ENCODE data around the gene CCDC88C. TPM values are rescaled to one million over a fixed set of nuclear protein-coding genes. Genes with fewer than 3 reads are reported as not detected.

CCDC88C gene
- total RNA-seq, 1 donor from 2014 or later: 12.4 TPM

GRCh38 chr14:91324606-91325575 lies 92.7 kb downstream of the CCDC88C start:
- DNase-seq (ENCODE audit: low read depth) (no peak), FAIRE-seq (no peak)
- TF ChIP-seq EZH2 (IDR thresholded peaks at IDR 0.05; ENCODE audit: insufficient read depth, low read length) (no peak), CTCF (IDR thresholded peaks at IDR 0.05; ENCODE audit: insufficient read depth, low read depth, low read length) (no peak)
- Mint-ChIP-seq H3K36me3 (ENCODE audit: low read depth, unreplicated experiment) (peaks cover 5% of the 10 kb centered on the region), H3K27ac (ENCODE audit: unreplicated experiment) (no peak overlapping the region), H3K27me3 (ENCODE audit: low read depth, unreplicated experiment) (peaks cover 3% of the 10 kb centered on the region), H3K4me3 (ENCODE audit: unreplicated experiment) (no peak overlapping the region), H3K9me3 (ENCODE audit: unreplicated experiment) (no peaks in the 10 kb centered on the region), H3K4me1 (ENCODE audit: low read depth, unreplicated experiment) (no peaks in the 10 kb centered on the region)
- Histone ChIP-seq H3K4me1 (ENCODE audit: insufficient read depth, low read length) (no peaks in the 10 kb centered on the region), H3K9me3 (ENCODE audit: insufficient read depth, low read depth, low read length) (no peaks in the 10 kb centered on the region), H3K27ac (ENCODE audit: low read depth, low read length) (no peak overlapping the region), H3K4me2 (ENCODE audit: low read length) (peak overlapping the region; percentile 75), H3K79me2 (ENCODE audit: insufficient read depth, low read length) (no peaks in the 10 kb centered on the region), H3K9ac (ENCODE audit: low read length) (no peak overlapping the region), H3K27me3 (ENCODE audit: insufficient read depth, low read length) (peaks cover 2% of the 10 kb centered on the region), H3K36me3 (ENCODE audit: insufficient read depth, low read length) (no peaks in the 10 kb centered on the region), H4K20me1 (ENCODE audit: insufficient read depth, low read length) (no peaks in the 10 kb centered on the region), H3K4me3 (ENCODE audit: insufficient read depth, low read depth, low read length) (no peak overlapping the region), H2AFZ (ENCODE audit: low read depth, low read length) (peak overlapping the region; percentile 35)

- peaks cover 5% of the 10 kb centered on the region for H3K36me3 Mint-ChIP-seq (ENCODE audit: low read depth, unreplicated experiment)
- Histone ChIP-seq H3K4me2 (ENCODE audit: low read length) (peak overlapping the region; percentile 75), H3K27me3 (ENCODE audit: insufficient read depth, low read length) (peaks cover 2% of the 10 kb centered on the region), H3K4me1 (ENCODE audit: insufficient read depth, low read length) (no peaks in the 10 kb centered on the region), H3K9me3 (ENCODE audit: insufficient read depth, low read depth, low read length) (no peaks in the 10 kb centered on the region), H2AFZ (ENCODE audit: low read depth, low read length) (peak overlapping the region; percentile 35), H3K27ac (ENCODE audit: low read depth, low read length) (no peak overlapping the region), H4K20me1 (ENCODE audit: insufficient read depth, low read length) (no peaks in the 10 kb centered on the region), H3K79me2 (ENCODE audit: insufficient read depth, low read length) (no peaks in the 10 kb centered on the region), H3K36me3 (ENCODE audit: insufficient read depth, low read length) (no peaks in the 10 kb centered on the region), H3K4me3 (ENCODE audit: insufficient read depth, low read depth, low read length) (no peak overlapping the region), H3K9ac (ENCODE audit: low read length) (peak overlapping the region; percentile 33)
- no peak for FAIRE-seq
- H3K27me3 Mint-ChIP-seq (ENCODE audit: low read depth, unreplicated experiment): peaks cover 3% of the 10 kb centered on the region
- peak; percentile 93 for TF ChIP-seq CTCF (IDR thresholded peaks at IDR 0.05; ENCODE audit: insufficient read depth, low read depth, low read length)
- no peak for TF ChIP-seq EZH2 (IDR thresholded peaks at IDR 0.05; ENCODE audit: insufficient read depth, low read length)
- H3K4me3 Mint-ChIP-seq (ENCODE audit: unreplicated experiment): no peak overlapping the region
- no peaks in the 10 kb centered on the region for H3K9me3 Mint-ChIP-seq (ENCODE audit: unreplicated experiment)
- no peaks in the 10 kb centered on the region for H3K4me1 Mint-ChIP-seq (ENCODE audit: low read depth, unreplicated experiment)
- no peak overlapping the region for H3K27ac Mint-ChIP-seq (ENCODE audit: unreplicated experiment)
- DNase-seq (ENCODE audit: low read depth): peak; percentile 17
Measured at GRCh38 chr14:91323671-91324605, 93.7 kb downstream of the CCDC88C start.
